CD4-positive, alpha-beta T cell (primary cell): ENCODE measurements around the gene RETSAT. TPM values are rescaled to one million over a fixed set of nuclear protein-coding genes. Genes with fewer than 3 reads are reported as not detected.
"Not testable (repeated sequence)": the region's sequence is repeated elsewhere in the genome, so short reads cannot be mapped to it uniquely, and the experiment has no call there.

ENCODE experiments used
- ATAC-seq: fragments of 200-7000 bp; cut with Tn5 transposase; one replicate; pipeline ENCODE4 v1.10.0; 2022; ENCODE audit warnings: mild to moderate bottlenecking; ENCODE audit not compliant: poor library complexity
- CTCF ChIA-PET: fragments of 350-600 bp; sonication (Branson Sonifier 250); formaldehyde crosslinking; loops from one replicate; lab custom pipeline; 2021; ENCODE audit warnings: antibody characterized with exemption, inconsistent platforms; lab: Charles Lee
- POLR2A ChIA-PET: fragments of 350-600 bp; sonication (Branson Sonifier 250); formaldehyde crosslinking; loops from one replicate; lab custom pipeline; 2021; ENCODE audit warnings: antibody characterized with exemption, inconsistent platforms; lab: Charles Lee
- DNase-seq, 14 experiments: peaks; one replicate each; pipeline ENCODE4 v3.0.0-alpha.2; 2013 to 2020; ENCODE audit warnings: mixed read lengths in 2 of 14
- H3K27ac ChIP-seq, 2 donors: one replicate each; pipeline versions ENCODE4 v1.5.1 to v1.7.0; 2013; ENCODE audit warnings: low read length in 2 of 2, low read depth in 1 of 2, mild to moderate bottlenecking in 1 of 2
- H3K27me3 ChIP-seq, 2 experiments: 1 replicate in 1 of 2; 2 replicates in 1 of 2; pipeline versions ENCODE4 v1.6.1 to v1.7.0; 2013; ENCODE audit warnings: low read length in 2 of 2, control low read depth in 1 of 2, mild to moderate bottlenecking in 1 of 2, moderate library complexity in 1 of 2; ENCODE audit not compliant: insufficient read depth in 2 of 2, control insufficient read depth in 1 of 2
- H3K36me3 ChIP-seq: one replicate; pipeline ENCODE4 v1.6.1; 2013; ENCODE audit warnings: low read length, control low read depth; ENCODE audit not compliant: insufficient read depth
- H3K4me1 ChIP-seq: one replicate; pipeline ENCODE4 v1.6.1; 2013; ENCODE audit warnings: low read length, control low read depth; ENCODE audit not compliant: insufficient read depth
- H3K4me3 ChIP-seq: one replicate; pipeline ENCODE4 v1.5.1; 2013; ENCODE audit warnings: mild to moderate bottlenecking, low read length, moderate library complexity
- H3K9me3 ChIP-seq, 2 experiments: 1 replicate in 1 of 2; 2 replicates in 1 of 2; pipeline versions ENCODE4 v1.6.1 to v1.7.0; 2013; ENCODE audit warnings: low read length in 2 of 2, mild to moderate bottlenecking in 2 of 2, control low read depth in 1 of 2, moderate library complexity in 1 of 2; ENCODE audit not compliant: control insufficient read depth in 1 of 2, insufficient read depth in 1 of 2
- H3K27ac Mint-ChIP-seq: one replicate; pipeline ENCODE4 v1.8.0; 2020; ENCODE audit warnings: mixed read lengths
- H3K27me3 Mint-ChIP-seq: one replicate; pipeline ENCODE4 v1.8.0; 2021; ENCODE audit warnings: mixed read lengths
- H3K36me3 Mint-ChIP-seq: one replicate; pipeline ENCODE4 v1.8.0; 2021; ENCODE audit warnings: low read depth, mixed read lengths
- H3K4me1 Mint-ChIP-seq: one replicate; pipeline ENCODE4 v1.8.0; 2021; ENCODE audit warnings: low read depth, mixed read lengths
- H3K4me3 Mint-ChIP-seq: one replicate; pipeline ENCODE4 v1.8.0; 2020; ENCODE audit warnings: mild to moderate bottlenecking, mixed read lengths
- H3K9me3 Mint-ChIP-seq: one replicate; pipeline ENCODE4 v1.8.0; 2020; ENCODE audit warnings: mixed read lengths
- intact Hi-C, 2 experiments: fragments of 100-400 bp; cut with DNase I in 1 of 2; cut with micrococcal nuclease in 1 of 2; formaldehyde crosslinking; loops; one replicate each; pipeline versions ENCODE4 v1.15.1 to v1.9.0; 2023 to 2025; cut with DNase I, micrococcal nuclease
- total RNA-seq, 174 experiments: library from RNA in 2 of 174; stranded (reverse) in 2 of 174; gene quantifications; one replicate each; pipeline ENCODE4 v1.2.3 and lab custom pipeline; 2021 to 2026
- TF ChIP-seq, protein P1 (sequence below): fragments of 200-600 bp; IDR thresholded peaks from one replicate; pipeline ENCODE4 v1.8.0; 2022; ENCODE audit warnings: antibody characterized with exemption, mild to moderate bottlenecking

The RETSAT gene
- total RNA-seq, 2 experiments from 2014 or later, result 19.2 to 22.2 TPM

DNA sequence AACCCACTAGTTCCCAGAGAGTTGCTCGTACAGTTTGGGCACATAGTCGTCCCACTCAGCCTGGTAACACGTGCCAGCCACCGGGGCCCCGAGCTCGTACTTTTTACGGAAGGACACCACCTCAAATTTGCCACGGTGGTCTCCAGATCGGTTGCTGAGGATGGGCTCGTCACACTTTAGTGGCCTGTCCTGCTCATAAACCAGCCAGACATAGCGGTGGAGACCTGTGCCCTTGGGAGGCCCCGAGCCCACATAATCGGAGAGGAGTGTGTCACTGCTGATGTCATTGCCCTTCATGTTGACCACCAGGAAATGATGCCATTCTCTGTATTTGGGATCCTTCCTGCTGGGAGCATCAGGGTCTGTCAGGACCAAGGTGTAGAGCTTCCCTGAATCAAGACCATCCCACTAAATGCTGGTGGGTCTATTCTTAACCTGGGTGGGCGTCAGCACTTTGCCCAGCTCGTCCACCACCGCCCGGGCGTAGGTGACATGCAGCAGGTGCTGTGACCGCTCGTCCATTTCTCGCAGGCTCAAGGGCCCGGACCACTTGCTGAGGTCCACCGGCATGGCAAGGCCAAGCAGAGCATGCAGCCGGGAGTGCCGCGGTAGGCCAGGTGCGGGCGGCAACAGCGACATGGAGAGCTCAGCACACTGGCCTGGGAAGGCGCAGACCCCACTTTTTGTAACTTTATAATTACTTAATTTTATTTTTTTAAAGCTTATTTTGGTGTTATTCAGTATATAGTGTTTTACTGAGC is 12.9 kb downstream of the RETSAT start:
- H3K36me3 ChIP-seq, result peaks cover 34% of the 10 kb centered on the region
- TF ChIP-seq, protein P1, sequence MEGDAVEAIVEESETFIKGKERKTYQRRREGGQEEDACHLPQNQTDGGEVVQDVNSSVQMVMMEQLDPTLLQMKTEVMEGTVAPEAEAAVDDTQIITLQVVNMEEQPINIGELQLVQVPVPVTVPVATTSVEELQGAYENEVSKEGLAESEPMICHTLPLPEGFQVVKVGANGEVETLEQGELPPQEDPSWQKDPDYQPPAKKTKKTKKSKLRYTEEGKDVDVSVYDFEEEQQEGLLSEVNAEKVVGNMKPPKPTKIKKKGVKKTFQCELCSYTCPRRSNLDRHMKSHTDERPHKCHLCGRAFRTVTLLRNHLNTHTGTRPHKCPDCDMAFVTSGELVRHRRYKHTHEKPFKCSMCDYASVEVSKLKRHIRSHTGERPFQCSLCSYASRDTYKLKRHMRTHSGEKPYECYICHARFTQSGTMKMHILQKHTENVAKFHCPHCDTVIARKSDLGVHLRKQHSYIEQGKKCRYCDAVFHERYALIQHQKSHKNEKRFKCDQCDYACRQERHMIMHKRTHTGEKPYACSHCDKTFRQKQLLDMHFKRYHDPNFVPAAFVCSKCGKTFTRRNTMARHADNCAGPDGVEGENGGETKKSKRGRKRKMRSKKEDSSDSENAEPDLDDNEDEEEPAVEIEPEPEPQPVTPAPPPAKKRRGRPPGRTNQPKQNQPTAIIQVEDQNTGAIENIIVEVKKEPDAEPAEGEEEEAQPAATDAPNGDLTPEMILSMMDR, result no peak
- no peak overlapping the region for H3K4me3 ChIP-seq
- Mint-ChIP-seq H3K4me3 (no peak overlapping the region), H3K27me3 (no peaks in the 10 kb centered on the region), H3K4me1 (no peaks in the 10 kb centered on the region), H3K36me3 (peaks cover 28% of the 10 kb centered on the region), H3K9me3 (no peaks in the 10 kb centered on the region), H3K27ac (no peak overlapping the region)
- CTCF ChIA-PET, result no interaction called here
- H3K4me1 ChIP-seq, result no peaks in the 10 kb centered on the region
- no peak for ATAC-seq
- no peak for DNase-seq
- no peaks in the 10 kb centered on the region for H3K9me3 ChIP-seq
- no peaks in the 10 kb centered on the region for H3K27me3 ChIP-seq
- H3K27ac ChIP-seq, result no peak overlapping the region
- POLR2A ChIA-PET, result interaction anchor here (0.6 kb wide), 1 partner anchor 227 kb away, joined by 3 read pairs; no protein-coding TSS in a partner anchor
- intact Hi-C loops, result no loop called here

DNA sequence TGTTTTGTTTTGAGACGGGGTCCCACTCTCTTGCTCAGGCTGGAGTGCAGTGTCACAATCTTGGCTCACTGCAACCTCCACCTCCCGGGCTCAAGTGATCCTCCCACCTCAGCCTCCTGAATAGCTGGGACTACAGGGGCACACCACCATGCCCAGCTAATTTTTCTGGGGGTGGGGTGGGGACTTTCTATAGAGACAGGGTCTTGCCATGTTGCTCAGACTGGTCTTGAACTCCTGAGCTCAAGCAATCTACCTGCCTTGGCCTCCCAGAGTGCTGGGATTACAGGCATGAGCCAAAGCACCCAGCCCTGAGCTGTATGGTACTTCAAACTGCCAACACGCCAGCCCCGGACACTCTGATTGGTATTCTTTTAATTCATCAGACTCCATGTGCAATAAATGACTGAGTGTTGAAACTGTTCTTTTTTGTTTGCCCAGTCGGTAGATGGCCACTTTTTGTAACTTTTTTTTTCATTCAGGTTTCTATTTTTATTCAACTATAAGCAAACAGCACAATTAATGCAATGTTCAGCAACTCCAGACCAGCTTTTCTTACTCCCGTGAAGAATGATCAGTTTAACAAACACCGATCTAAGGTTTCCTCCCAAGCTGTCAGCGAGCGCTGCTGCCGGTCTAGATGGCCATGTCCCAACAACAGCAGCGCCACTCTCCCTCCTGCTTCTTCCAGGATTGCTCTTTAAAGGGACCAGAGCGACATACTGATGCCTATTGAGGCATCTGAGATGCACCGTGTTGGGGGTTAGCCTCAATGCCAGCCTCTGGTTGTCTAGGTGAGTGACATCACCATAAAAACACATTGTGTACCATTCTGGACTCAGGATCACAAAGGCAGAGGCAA is 14.1 kb downstream of the RETSAT start:
- TF ChIP-seq, protein P1, result no peak
- CTCF ChIA-PET, result no interaction called here
- no peaks in the 10 kb centered on the region for H3K9me3 ChIP-seq
- no peak overlapping the region for H3K4me3 ChIP-seq
- H3K27me3 ChIP-seq, result no peaks in the 10 kb centered on the region
- no peak for ATAC-seq
- Mint-ChIP-seq H3K4me3 (no peak overlapping the region), H3K9me3 (no peaks in the 10 kb centered on the region), H3K4me1 (no peaks in the 10 kb centered on the region), H3K27ac (no peak overlapping the region), H3K36me3 (peaks cover 21% of the 10 kb centered on the region), H3K27me3 (no peaks in the 10 kb centered on the region)
- no peaks in the 10 kb centered on the region for H3K4me1 ChIP-seq
- POLR2A ChIA-PET, result interaction anchor here (1.2 to 4.3 kb wide), 2 partner anchors 12 to 14 kb away, joined by 5 to 15 read pairs; partner anchors contain the start of genes ELMOD3, RETSAT and TGOLN2
- no peak for DNase-seq
- intact Hi-C loops, result no loop called here
- H3K27ac ChIP-seq, result no peak overlapping the region
- peaks cover 23% of the 10 kb centered on the region for H3K36me3 ChIP-seq

DNA sequence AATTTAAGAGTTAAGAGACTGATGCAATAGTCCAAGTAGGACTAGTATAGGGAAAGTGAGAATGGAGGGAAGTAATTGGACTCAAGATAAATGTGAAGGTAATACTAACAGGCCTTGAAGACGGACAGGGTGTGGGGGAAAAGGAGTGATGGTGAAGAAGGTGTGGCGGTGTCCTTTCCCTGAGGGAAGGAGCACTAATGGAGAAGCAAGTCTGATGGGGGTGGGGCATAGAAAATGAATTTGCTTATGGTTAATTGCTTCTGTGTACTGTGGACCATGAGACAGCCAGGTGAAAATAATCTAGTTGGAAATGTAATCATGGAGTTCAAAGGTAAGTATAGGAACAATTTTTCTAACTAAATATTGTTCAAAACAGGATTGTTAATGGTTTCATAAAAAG is 19.4 kb downstream of the RETSAT start:
- Histone ChIP-seq H3K27ac (no peak overlapping the region), H3K4me1 (no peaks in the 10 kb centered on the region), H3K4me3 (no peak overlapping the region), H3K27me3 (no peaks in the 10 kb centered on the region), H3K36me3 (no peaks in the 10 kb centered on the region), H3K9me3 (no peaks in the 10 kb centered on the region)
- DNase-seq (no peak), ATAC-seq (no peak)
- H3K36me3 Mint-ChIP-seq, result no peaks in the 10 kb centered on the region
- no peaks in the 10 kb centered on the region for H3K4me1 Mint-ChIP-seq
- TF ChIP-seq, protein P1, result no peak
- ChIA-PET POLR2A (no interaction called here), CTCF (no interaction called here)
- H3K9me3 Mint-ChIP-seq, result no peaks in the 10 kb centered on the region
- H3K27ac Mint-ChIP-seq, result no peak overlapping the region
- intact Hi-C loops, result no loop called here
- H3K4me3 Mint-ChIP-seq, result no peak overlapping the region
- H3K27me3 Mint-ChIP-seq, result no peaks in the 10 kb centered on the region

DNA sequence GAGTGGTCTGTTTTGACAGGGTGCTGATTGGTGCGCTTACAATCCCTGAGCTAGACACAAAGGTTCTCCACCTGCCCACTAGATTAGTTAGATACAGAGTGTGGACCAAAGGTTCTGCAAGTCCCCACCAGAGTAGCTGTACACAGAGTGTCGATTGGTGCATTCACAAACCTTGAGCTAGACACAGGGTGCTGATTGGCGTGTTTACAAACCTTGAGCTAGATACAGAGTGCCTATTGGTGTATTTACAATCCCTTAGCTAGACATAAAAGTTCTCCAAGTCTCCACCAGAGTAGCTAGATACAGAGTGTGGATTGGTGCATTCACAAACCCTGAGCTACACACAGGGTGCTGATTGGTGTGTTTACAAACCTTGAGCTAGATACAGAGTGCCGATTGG is 20.5 kb downstream of the RETSAT start:
- ATAC-seq, H3K36me3 ChIP-seq, DNase-seq, CTCF ChIA-PET, H3K27ac Mint-ChIP-seq, H3K27ac ChIP-seq, H3K9me3 Mint-ChIP-seq, H3K4me1 Mint-ChIP-seq, H3K9me3 ChIP-seq, H3K4me1 ChIP-seq, intact Hi-C loops, H3K27me3 ChIP-seq, H3K4me3 Mint-ChIP-seq, H3K36me3 Mint-ChIP-seq, H3K27me3 Mint-ChIP-seq, H3K4me3 ChIP-seq: not testable (repeated sequence)
- POLR2A ChIA-PET, result interaction anchor here (1.1 kb wide), 1 partner anchor 20 kb away, joined by 4 read pairs; the partner anchor contains the start of genes ELMOD3 and RETSAT
